G401.6 (cell line): Measurements from ENCODE around the gene GNAL.

ENCODE experiments used
- FAIRE-seq: peaks from 2 replicates; lab custom pipeline; 2012; peaks lifted over from hg19 to GRCh38; lab: Jason Lieb, UNC

Gene GNAL

GRCh38 chr18:11767329-11767728, 78.3 kb downstream of the GNAL start:
- FAIRE-seq = no peak

GRCh38 chr18:11767935-11768334, 78.9 kb downstream of the GNAL start:
- FAIRE-seq = no peak

GRCh38 chr18:11775436-11776174, 86.5 kb downstream of the GNAL start:
- FAIRE-seq = no peak

GRCh38 chr18:11780042-11780441, 91.0 kb downstream of the GNAL start:
- no peak for FAIRE-seq

GRCh38 chr18:11783716-11784331, 94.8 kb downstream of the GNAL start:
- no peak for FAIRE-seq

- FAIRE-seq = no peak
Observed at GRCh38 chr18:11784674-11785304, 95.7 kb downstream of the GNAL start.

GRCh38 chr18:11785444-11786055, 96.5 kb downstream of the GNAL start:
- FAIRE-seq = no peak

- no peak for FAIRE-seq
Observed at GRCh38 chr18:11789716-11790510, 100.8 kb downstream of the GNAL start.

- no peak for FAIRE-seq
Observed at GRCh38 chr18:11791131-11791530, 102.1 kb downstream of the GNAL start.

GRCh38 chr18:11792632-11793031, 103.6 kb downstream of the GNAL start:
- no peak for FAIRE-seq

GRCh38 chr18:11794195-11794594, 105.1 kb downstream of the GNAL start:
- FAIRE-seq = no peak

GRCh38 chr18:11795916-11796315, 106.9 kb downstream of the GNAL start:
- FAIRE-seq = no peak

- FAIRE-seq = no peak
Observed at GRCh38 chr18:11798271-11798670, 109.2 kb downstream of the GNAL start.

- no peak for FAIRE-seq
Observed at GRCh38 chr18:11799066-11799465, 110.0 kb downstream of the GNAL start.

- no peak for FAIRE-seq
Observed at GRCh38 chr18:11800566-11801334, 111.7 kb downstream of the GNAL start.

- no peak for FAIRE-seq
Observed at GRCh38 chr18:11801573-11801972, 112.5 kb downstream of the GNAL start.

GRCh38 chr18:11802158-11802557, 113.1 kb downstream of the GNAL start:
- FAIRE-seq = no peak

- FAIRE-seq = no peak
Observed at GRCh38 chr18:11802586-11802985, 113.5 kb downstream of the GNAL start.

GRCh38 chr18:11807233-11807632, 118.2 kb downstream of the GNAL start:
- no peak for FAIRE-seq

GRCh38 chr18:11808001-11808855, 119.2 kb downstream of the GNAL start:
- FAIRE-seq = no peak

- no peak for FAIRE-seq
Observed at GRCh38 chr18:11809895-11810294, 120.8 kb downstream of the GNAL start.
